ENCODE measurements around the gene RAG1. TPM values are rescaled to one million over a fixed set of nuclear protein-coding genes. Genes with fewer than 3 reads are reported as not detected.

Gene RAG1
- total and polyA plus RNA-seq, 2 donors (not counting 1 experiment from before 2014, with no cell fraction given): 0.06 to 0.37 TPM

DNA sequence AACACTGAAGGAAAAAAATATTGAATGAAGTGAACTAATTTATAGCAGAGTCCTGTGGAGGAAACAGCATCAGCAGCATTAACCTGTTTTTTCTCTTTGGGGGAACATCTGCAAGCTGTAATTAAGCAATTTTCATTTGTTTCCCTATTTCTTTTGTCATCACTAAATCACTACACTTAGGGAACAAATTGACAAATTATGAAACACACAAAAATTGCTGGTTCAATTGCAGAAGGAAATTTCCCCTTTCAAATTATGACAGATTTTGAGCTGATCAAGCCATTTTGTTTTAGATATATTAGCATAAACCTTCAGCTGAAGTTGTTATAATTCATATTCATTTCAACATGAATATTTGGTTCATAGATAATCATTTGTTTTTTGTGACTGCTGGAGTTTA, 52.4 kb downstream of the RAG1 start:
- Mint-ChIP-seq H3K4me3 (no peak overlapping the region), H3K27ac (no peak overlapping the region), H3K9me3 (ENCODE audit: insufficient read depth) (no peaks in the 10 kb centered on the region), H3K4me1 (peaks cover 8% of the 10 kb centered on the region), H3K27me3 (peaks cover 43% of the 10 kb centered on the region)
- Histone ChIP-seq H3K4me2 (replicated peaks; ENCODE audit: low read depth, low read length, poor library complexity, severe bottlenecking) (no peak overlapping the region), H3K36me3 (replicated peaks in 1 of 2; ENCODE audit: control extremely low read depth in 1 of 2, control insufficient read depth in 1 of 2, extremely low read depth in 1 of 2, insufficient read depth in 2 of 2, low read length in 1 of 2) (no peaks in the 10 kb centered on the region), H3K4me1 (ENCODE audit: control insufficient read depth in 2 of 2, insufficient read depth in 2 of 2, low read length in 2 of 2) (peaks cover 5 to 6% of the 10 kb centered on the region in 2 donors), H3K27me3 (replicated peaks in 1 of 4; ENCODE audit: control extremely low read depth in 1 of 4, control insufficient read depth in 3 of 4, insufficient read depth in 4 of 4, low read length in 3 of 4) (peaks cover 0 to 31% (median 6%) of the 10 kb centered on the region in 4 experiments), H3K9ac (ENCODE audit: low read length) (no peak overlapping the region), H4K20me1 (ENCODE audit: control insufficient read depth, insufficient read depth, low read length, poor library complexity, severe bottlenecking) (no peaks in the 10 kb centered on the region), H3K27ac (ENCODE audit: low read length in 2 of 2) (no peak overlapping the region), H3K4me3 (ENCODE audit: control extremely low read depth in 1 of 5, extremely low read depth in 1 of 5, insufficient read depth in 1 of 5, low read depth in 2 of 5, low read length in 4 of 5) (no peak overlapping the region), H2AFZ (ENCODE audit: insufficient read depth, low read depth, low read length, poor library complexity, severe bottlenecking) (no peak overlapping the region), H3K79me2 (ENCODE audit: control insufficient read depth, insufficient read depth, low read length) (no peaks in the 10 kb centered on the region), H3K9me3 (ENCODE audit: control extremely low read depth in 1 of 3, control insufficient read depth in 2 of 3, insufficient read depth in 1 of 3, low read length in 2 of 3) (peaks cover 0 to 2% (median 0%) of the 10 kb centered on the region in 3 donors)
- no peak for DNase-seq
- intact Hi-C loops (cut with micrococcal nuclease): no loop called here
- no peak for TF ChIP-seq EZH2 (IDR thresholded peaks at IDR 0.05; ENCODE audit: borderline replicate concordance, insufficient read depth, low read depth, low read length, poor library complexity, severe bottlenecking)
- TF ChIP-seq, protein P1, sequence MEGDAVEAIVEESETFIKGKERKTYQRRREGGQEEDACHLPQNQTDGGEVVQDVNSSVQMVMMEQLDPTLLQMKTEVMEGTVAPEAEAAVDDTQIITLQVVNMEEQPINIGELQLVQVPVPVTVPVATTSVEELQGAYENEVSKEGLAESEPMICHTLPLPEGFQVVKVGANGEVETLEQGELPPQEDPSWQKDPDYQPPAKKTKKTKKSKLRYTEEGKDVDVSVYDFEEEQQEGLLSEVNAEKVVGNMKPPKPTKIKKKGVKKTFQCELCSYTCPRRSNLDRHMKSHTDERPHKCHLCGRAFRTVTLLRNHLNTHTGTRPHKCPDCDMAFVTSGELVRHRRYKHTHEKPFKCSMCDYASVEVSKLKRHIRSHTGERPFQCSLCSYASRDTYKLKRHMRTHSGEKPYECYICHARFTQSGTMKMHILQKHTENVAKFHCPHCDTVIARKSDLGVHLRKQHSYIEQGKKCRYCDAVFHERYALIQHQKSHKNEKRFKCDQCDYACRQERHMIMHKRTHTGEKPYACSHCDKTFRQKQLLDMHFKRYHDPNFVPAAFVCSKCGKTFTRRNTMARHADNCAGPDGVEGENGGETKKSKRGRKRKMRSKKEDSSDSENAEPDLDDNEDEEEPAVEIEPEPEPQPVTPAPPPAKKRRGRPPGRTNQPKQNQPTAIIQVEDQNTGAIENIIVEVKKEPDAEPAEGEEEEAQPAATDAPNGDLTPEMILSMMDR (IDR thresholded peaks at IDR 0.05): no peak
- POLR2A ChIA-PET: no interaction called here
- CTCF ChIA-PET: no interaction called here
- ATAC-seq (ENCODE audit: low read depth): no peak

DNA sequence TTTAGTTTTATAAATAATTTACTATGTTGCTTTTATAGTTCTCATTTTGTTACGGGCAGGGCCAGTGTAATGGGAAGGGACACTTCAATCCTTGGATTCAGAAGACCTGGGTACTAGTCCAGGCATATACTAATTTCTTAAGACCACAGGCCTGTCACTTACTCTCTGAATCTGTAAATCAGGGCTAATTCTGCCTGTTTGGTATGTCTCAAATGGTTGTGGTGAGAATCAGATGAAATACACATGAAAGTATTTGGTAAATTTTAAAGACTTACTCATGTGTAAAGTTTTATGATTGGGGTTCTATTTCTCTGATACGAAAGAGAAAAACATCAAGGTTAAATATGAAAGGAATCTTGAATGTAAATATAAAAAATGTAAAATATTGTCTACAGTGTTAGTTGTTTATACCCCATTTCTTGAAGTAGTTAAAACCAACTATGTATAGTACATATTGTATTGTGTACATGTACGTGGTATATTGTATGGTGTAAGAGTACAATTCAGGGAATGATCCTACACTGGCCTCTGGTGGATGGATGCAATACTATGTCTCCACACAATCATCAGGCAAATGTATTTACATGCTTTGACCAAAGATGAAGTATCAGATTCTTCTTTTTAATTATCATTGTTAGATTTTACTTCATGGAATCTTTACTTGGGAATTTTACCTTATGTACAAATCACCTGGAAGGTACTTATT, 54.8 kb downstream of the RAG1 start:
- TF ChIP-seq, protein P1 (IDR thresholded peaks at IDR 0.05): no peak
- TF ChIP-seq EZH2 (IDR thresholded peaks at IDR 0.05; ENCODE audit: borderline replicate concordance, insufficient read depth, low read depth, low read length, poor library complexity, severe bottlenecking): no peak
- H3K27ac Mint-ChIP-seq: no peak overlapping the region
- peaks cover 51% of the 10 kb centered on the region for H3K27me3 Mint-ChIP-seq
- intact Hi-C loops (cut with micrococcal nuclease): no loop called here
- H3K4me1 Mint-ChIP-seq: peaks cover 8% of the 10 kb centered on the region
- no peak overlapping the region for H3K4me3 Mint-ChIP-seq
- Histone ChIP-seq H3K4me3 (ENCODE audit: control extremely low read depth in 1 of 5, extremely low read depth in 1 of 5, insufficient read depth in 1 of 5, low read depth in 2 of 5, low read length in 4 of 5) (no peak overlapping the region), H3K79me2 (ENCODE audit: control insufficient read depth, insufficient read depth, low read length) (no peaks in the 10 kb centered on the region), H3K27me3 (replicated peaks in 1 of 4; ENCODE audit: control extremely low read depth in 1 of 4, control insufficient read depth in 3 of 4, insufficient read depth in 4 of 4, low read length in 3 of 4) (peaks cover 0 to 27% (median 6%) of the 10 kb centered on the region in 4 experiments), H3K27ac (ENCODE audit: low read length in 2 of 2) (no peak overlapping the region), H3K4me1 (ENCODE audit: control insufficient read depth in 2 of 2, insufficient read depth in 2 of 2, low read length in 2 of 2) (peaks cover 5 to 6% of the 10 kb centered on the region in 2 donors), H3K9ac (ENCODE audit: low read length) (no peak overlapping the region), H4K20me1 (ENCODE audit: control insufficient read depth, insufficient read depth, low read length, poor library complexity, severe bottlenecking) (no peaks in the 10 kb centered on the region), H3K9me3 (ENCODE audit: control extremely low read depth in 1 of 3, control insufficient read depth in 2 of 3, insufficient read depth in 1 of 3, low read length in 2 of 3) (no peaks in the 10 kb centered on the region), H2AFZ (ENCODE audit: insufficient read depth, low read depth, low read length, poor library complexity, severe bottlenecking) (no peak overlapping the region), H3K36me3 (replicated peaks in 1 of 2; ENCODE audit: control extremely low read depth in 1 of 2, control insufficient read depth in 1 of 2, extremely low read depth in 1 of 2, insufficient read depth in 2 of 2, low read length in 1 of 2) (no peaks in the 10 kb centered on the region), H3K4me2 (replicated peaks; ENCODE audit: low read depth, low read length, poor library complexity, severe bottlenecking) (no peak overlapping the region)
- ATAC-seq (ENCODE audit: low read depth) (no peak), DNase-seq (no peak)
- ChIA-PET CTCF (interaction anchor here (0.9 kb wide), 1 partner anchor 332 kb away, joined by 3 read pairs; no protein-coding TSS in a partner anchor), POLR2A (no interaction called here)
- no peaks in the 10 kb centered on the region for H3K9me3 Mint-ChIP-seq (ENCODE audit: insufficient read depth)
- no CpG with 5 or more reads among the region's 3 CpGs for WGBS (ENCODE audit: insufficient coverage)
